ENCODE measurements around the gene EDAR. TPM values are rescaled to one million over a fixed set of nuclear protein-coding genes. Genes with fewer than 3 reads are reported as not detected.

The EDAR gene
- total and polyA plus RNA-seq, 11 donors = 0.01 to 0.20 (median 0.16) TPM; not detected in 8

GRCh38 chr2:108931372-108931771 is 57.6 kb downstream of the EDAR start:
- Histone ChIP-seq H3K9me3 (no peaks in the 10 kb centered on the region), H3K36me3 (no peaks in the 10 kb centered on the region), H3K4me3 (no peak overlapping the region), H3K27ac (no peak overlapping the region), H3K27me3 (peaks cover 0 to 4% (median 0%) of the 10 kb centered on the region in 9 donors), H3K4me1 (peaks cover 0 to 34% (median 5%) of the 10 kb centered on the region in 12 donors)
- intact Hi-C loops (cut with DNase I) = loop anchor here in 2 of 10 donors (10.0 kb wide), 1 partner anchor 583 kb away; no protein-coding TSS in a partner anchor
- 85 to 94% (median 90%) methylated on average over 1 of the region's 1 CpG for WGBS, 4 donors
- ATAC-seq (no peak), DNase-seq (no peak)
- TF ChIP-seq POLR2A (IDR thresholded peaks at IDR 0.05) = no peak
- no peak for TF ChIP-seq CTCF (IDR thresholded peaks at IDR 0.05)

DNA sequence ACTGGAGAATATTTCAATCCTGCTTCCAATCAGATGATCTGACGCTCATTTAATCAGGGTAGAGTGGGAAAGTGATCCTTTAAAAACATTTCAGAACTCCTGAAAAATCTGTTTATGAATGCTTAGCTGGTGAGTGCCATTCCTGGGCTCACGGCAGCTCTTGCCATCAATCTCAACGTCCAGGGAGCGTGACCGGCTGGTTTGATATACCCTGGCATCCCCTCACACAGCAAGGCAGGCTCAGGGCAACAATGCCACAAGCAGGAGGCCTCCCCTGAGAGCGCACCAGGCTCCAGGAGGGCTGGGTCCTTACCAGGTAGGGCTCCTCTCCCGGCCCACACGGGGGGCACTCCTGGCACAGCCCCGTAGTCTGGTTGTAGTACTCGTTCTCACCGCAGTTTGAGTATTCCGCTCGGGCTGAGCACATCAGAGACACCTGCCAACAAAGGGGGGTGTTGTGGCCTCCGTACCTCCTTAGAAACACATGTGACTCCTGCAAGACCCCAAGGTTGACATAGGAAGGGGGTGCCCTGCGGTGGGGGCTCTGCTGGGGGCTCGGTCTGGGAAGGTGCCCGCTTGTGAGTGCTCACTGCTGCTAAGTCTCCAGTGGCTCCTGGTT is 59.1 kb downstream of the EDAR start:
- H3K4me1 ChIP-seq = peaks cover 0 to 25% (median 5%) of the 10 kb centered on the region in 12 donors
- TF ChIP-seq CTCF (IDR thresholded peaks at IDR 0.05) (no peak), POLR2A (IDR thresholded peaks at IDR 0.05) (no peak)
- H3K27ac ChIP-seq = no peak overlapping the region
- no peaks in the 10 kb centered on the region for H3K36me3 ChIP-seq
- peaks cover 0 to 4% (median 0%) of the 10 kb centered on the region in 9 donors for H3K27me3 ChIP-seq
- no peak overlapping the region for H3K4me3 ChIP-seq
- DNase-seq (no peak), ATAC-seq (no peak)
- WGBS, 4 donors = 90 to 94% (median 92%) methylated on average over 13 to 17 of the region's 17 CpGs
- no peaks in the 10 kb centered on the region for H3K9me3 ChIP-seq
- intact Hi-C loops (cut with DNase I) = loop anchor here in 7 of 10 donors (2.0 to 10.0 kb wide), 4 partner anchors 57 to 585 kb away; partner anchors contain the start of gene EDAR (in 5 of the 7)

DNA sequence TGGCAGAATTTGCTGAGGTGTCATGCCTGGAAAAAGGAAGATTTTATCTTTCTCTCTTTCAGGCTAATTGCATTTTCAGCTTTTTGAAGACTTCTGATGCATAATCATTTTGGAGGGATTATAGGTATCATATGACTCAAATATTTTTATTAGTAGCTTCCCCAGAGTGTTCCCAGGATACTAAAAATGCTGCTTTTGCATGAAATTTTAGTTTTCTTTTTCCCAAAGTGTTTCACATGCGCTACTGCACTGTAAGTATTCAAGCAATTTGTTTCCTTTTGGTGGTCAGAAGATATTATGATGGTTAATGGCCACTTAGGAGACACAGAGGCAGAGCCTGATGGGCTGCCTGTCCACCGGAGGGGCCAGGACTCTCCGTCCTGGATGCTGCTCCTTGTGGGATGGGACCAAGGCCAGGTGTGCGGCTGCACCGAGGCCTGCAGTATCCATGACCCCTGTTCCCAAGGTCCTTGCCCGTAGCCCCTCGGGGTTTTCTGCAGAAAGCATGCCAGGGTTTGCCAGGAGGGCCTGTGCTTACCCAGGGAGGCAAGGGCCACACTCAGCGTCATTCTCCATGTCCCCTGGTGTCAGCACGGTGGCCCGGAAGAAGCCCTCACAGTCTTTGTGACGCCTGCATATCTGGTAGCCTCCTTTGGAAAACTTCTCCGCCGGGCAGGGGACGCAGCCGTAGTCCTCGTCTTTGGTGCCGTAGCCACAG is 60.2 kb downstream of the EDAR start:
- ATAC-seq (no peak), DNase-seq (no peak)
- Histone ChIP-seq H3K9me3 (no peaks in the 10 kb centered on the region), H3K4me1 (peaks cover 0 to 18% (median 5%) of the 10 kb centered on the region in 12 donors), H3K27me3 (peaks cover 0 to 4% (median 0%) of the 10 kb centered on the region in 9 donors), H3K27ac (no peak overlapping the region), H3K4me3 (no peak overlapping the region), H3K36me3 (no peaks in the 10 kb centered on the region)
- 86 to 92% (median 89%) methylated on average over 7 to 17 of the region's 17 CpGs for WGBS, 4 donors
- TF ChIP-seq CTCF (IDR thresholded peaks at IDR 0.05) (peak in 1 of 12 donors; percentile 5), POLR2A (IDR thresholded peaks at IDR 0.05) (no peak)
- intact Hi-C loops (cut with DNase I) = loop anchor here in 7 of 10 donors (1.0 to 10.0 kb wide), 5 partner anchors 58 to 576 kb away; partner anchors contain the start of gene EDAR (in 6 of the 7)
